Gastroesophageal sphincter (tissue), 3 donors: ENCODE data around the gene PSME3.

Experiments used
- POLR2A ChIP-seq, 2 donors: fragments of 450-650 bp; IDR thresholded peaks; one replicate each; pipeline ENCODE4 v1.6.1; 2017; ENCODE audit warnings: antibody characterized with exemption in 2 of 2, mild to moderate bottlenecking in 2 of 2, moderate library complexity in 1 of 2
- TF ChIP-seq, protein P1 (sequence below), 4 experiments: fragments of 200-600 bp in 2 of 4; fragments of 450-650 bp in 2 of 4; sonication (generic) in 1 of 4; IDR thresholded peaks; one replicate each; pipeline ENCODE4 v1.5.1; 2017 to 2019; ENCODE audit warnings: antibody characterized with exemption in 4 of 4, mild to moderate bottlenecking in 2 of 4, moderate library complexity in 2 of 4

DNA sequence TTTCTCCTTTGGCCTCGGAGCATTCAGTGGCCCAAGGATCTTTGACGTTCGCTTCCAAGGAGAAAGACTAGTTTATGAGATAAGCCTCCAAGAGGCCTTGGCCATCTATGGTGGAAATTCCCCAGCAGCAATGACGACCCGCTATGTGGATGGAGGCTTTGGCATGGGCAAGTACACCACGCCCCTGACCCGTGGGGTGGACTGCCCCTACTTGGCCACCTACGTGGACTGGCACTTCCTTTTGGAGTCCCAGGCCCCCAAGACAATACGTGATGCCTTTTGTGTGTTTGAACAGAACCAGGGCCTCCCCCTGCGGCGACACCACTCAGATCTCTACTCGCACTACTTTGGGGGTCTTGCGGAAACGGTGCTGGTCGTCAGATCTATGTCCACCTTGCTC lies 19.2 kb downstream of the PSME3 start:
- TF ChIP-seq, protein P1, sequence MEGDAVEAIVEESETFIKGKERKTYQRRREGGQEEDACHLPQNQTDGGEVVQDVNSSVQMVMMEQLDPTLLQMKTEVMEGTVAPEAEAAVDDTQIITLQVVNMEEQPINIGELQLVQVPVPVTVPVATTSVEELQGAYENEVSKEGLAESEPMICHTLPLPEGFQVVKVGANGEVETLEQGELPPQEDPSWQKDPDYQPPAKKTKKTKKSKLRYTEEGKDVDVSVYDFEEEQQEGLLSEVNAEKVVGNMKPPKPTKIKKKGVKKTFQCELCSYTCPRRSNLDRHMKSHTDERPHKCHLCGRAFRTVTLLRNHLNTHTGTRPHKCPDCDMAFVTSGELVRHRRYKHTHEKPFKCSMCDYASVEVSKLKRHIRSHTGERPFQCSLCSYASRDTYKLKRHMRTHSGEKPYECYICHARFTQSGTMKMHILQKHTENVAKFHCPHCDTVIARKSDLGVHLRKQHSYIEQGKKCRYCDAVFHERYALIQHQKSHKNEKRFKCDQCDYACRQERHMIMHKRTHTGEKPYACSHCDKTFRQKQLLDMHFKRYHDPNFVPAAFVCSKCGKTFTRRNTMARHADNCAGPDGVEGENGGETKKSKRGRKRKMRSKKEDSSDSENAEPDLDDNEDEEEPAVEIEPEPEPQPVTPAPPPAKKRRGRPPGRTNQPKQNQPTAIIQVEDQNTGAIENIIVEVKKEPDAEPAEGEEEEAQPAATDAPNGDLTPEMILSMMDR (IDR thresholded peaks at IDR 0.05): no peak
- TF ChIP-seq POLR2A (IDR thresholded peaks at IDR 0.05): no peak
